HepG2 (cell line): ENCODE results near the gene LDLRAD4.

Source experiments
- BATF2 ChIP-seq: sonication (generic); formaldehyde crosslinking; IDR thresholded peaks from 2 replicates; pipeline ENCODE4 v1.8.0; 2022; ENCODE audit warnings: mild to moderate bottlenecking, missing genetic modification reagents, moderate library complexity
- EHMT2 ChIP-seq: fragments of 200-600 bp; sonication (generic); IDR thresholded peaks from 2 replicates; pipeline ENCODE4 v1.7.0; 2017; ENCODE audit warnings: antibody characterized with exemption, low read depth, low read length, borderline replicate concordance
- HNRNPH1 ChIP-seq: fragments of 200-400 bp; formaldehyde crosslinking; optimal IDR thresholded peaks from 2 replicates; pipeline ENCODE3; 2017; ENCODE audit warnings: mild to moderate bottlenecking, low read depth, low read length
- RAD21 ChIP-seq: fragments of 450-650 bp; formaldehyde crosslinking; IDR thresholded peaks from 2 replicates; pipeline ENCODE4 v1.5.0; 2020; ENCODE audit warnings: mild to moderate bottlenecking
- SOX6 ChIP-seq, 2 experiments: fragments of 450-650 bp in 1 of 2; sonication (generic) in 1 of 2; formaldehyde crosslinking in 1 of 2; IDR thresholded peaks; 2 replicates each; pipeline versions ENCODE4 v1.4.0 to v1.6.1; 2017 to 2020; ENCODE audit warnings: antibody characterized with exemption in 1 of 2, mild to moderate bottlenecking in 1 of 2, missing genetic modification reagents in 1 of 2
- TAF1 ChIP-seq: sonication (generic); formaldehyde crosslinking; IDR thresholded peaks from 2 replicates; pipeline ENCODE4 v1.4.0; 2020; ENCODE audit warnings: missing genetic modification reagents
- ZFP36 ChIP-seq: fragments of 150-350 bp; IDR thresholded peaks from 2 replicates; pipeline ENCODE4 v1.6.1; 2018; ENCODE audit warnings: borderline replicate concordance, low read length, low read depth; ENCODE audit not compliant: partially characterized antibody

- TF ChIP-seq TAF1 (CRISPR knock-in tag) (no peak), ZFP36 (no peak), EHMT2 (no peak), RAD21 (CRISPR knock-in tag) (no peak), SOX6 (IDR thresholded peaks at IDR 0.05) (no peak), SOX6 (CRISPR knock-in tag; IDR thresholded peaks at IDR 0.05) (no peak), BATF2 (CRISPR knock-in tag) (no peak), HNRNPH1 (no peak)
Measured at GRCh38 chr18:13178197-13178596, 40.4 kb upstream of the LDLRAD4 start.
